Fibroblast of mammary gland (primary cell): ENCODE data around the gene CENPH.

Experiments
- DNase-seq: peaks from one replicate; pipeline ENCODE4 v3.0.0-alpha.2; 2010; ENCODE audit warnings: low read depth
- H3K4me3 ChIP-seq: 2 replicates; pipeline ENCODE4 v1.5.1; 2011; ENCODE audit warnings: low read depth, mild to moderate bottlenecking, low read length, moderate library complexity; ENCODE audit not compliant: control insufficient read depth
- TF ChIP-seq, protein P1 (sequence below): conservative IDR thresholded peaks from 2 replicates; pipeline ENCODE4 v1.5.1; 2011; ENCODE audit warnings: low read depth, low read length, inconsistent platforms; ENCODE audit not compliant: control insufficient read depth, insufficient read depth

Gene CENPH

DNA sequence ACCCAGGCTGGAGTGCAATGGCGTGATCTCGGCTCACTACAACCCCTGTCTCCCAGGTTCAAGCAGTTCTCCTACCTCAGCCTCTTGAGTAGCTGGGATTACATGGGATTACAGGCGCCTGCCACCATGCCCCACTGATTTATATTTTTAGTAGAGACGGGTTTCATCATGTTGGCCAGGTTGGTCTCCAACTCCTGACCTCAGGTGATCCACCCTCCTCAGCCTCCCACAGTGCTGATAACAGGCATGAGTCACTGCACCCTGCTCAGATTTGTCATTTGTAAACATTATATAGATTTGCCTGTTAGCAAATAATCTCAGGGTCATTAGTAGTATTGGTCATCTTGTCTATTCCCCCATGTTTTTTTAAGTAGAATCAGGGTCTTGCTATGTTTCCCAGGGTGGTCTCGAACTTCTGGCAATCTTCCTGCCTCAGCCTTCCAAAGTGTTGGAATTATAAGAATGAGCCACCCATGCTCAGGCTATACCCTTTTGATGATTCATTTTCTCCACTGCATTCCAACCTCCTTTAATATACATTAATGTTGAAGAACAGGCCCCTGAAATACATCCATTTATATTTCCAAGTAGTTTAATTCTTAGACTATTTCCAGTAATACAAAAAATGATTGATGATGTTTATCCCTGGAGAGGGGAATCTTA lies 17.3 kb downstream of the CENPH start:
- no peak for DNase-seq
- TF ChIP-seq, protein P1, sequence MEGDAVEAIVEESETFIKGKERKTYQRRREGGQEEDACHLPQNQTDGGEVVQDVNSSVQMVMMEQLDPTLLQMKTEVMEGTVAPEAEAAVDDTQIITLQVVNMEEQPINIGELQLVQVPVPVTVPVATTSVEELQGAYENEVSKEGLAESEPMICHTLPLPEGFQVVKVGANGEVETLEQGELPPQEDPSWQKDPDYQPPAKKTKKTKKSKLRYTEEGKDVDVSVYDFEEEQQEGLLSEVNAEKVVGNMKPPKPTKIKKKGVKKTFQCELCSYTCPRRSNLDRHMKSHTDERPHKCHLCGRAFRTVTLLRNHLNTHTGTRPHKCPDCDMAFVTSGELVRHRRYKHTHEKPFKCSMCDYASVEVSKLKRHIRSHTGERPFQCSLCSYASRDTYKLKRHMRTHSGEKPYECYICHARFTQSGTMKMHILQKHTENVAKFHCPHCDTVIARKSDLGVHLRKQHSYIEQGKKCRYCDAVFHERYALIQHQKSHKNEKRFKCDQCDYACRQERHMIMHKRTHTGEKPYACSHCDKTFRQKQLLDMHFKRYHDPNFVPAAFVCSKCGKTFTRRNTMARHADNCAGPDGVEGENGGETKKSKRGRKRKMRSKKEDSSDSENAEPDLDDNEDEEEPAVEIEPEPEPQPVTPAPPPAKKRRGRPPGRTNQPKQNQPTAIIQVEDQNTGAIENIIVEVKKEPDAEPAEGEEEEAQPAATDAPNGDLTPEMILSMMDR: no peak
- no peak overlapping the region for H3K4me3 ChIP-seq

GRCh38 chr5:69209602-69210001 lies 20.2 kb downstream of the CENPH start:
- TF ChIP-seq, protein P1: no peak
- DNase-seq: no peak
- H3K4me3 ChIP-seq: no peak overlapping the region

DNA sequence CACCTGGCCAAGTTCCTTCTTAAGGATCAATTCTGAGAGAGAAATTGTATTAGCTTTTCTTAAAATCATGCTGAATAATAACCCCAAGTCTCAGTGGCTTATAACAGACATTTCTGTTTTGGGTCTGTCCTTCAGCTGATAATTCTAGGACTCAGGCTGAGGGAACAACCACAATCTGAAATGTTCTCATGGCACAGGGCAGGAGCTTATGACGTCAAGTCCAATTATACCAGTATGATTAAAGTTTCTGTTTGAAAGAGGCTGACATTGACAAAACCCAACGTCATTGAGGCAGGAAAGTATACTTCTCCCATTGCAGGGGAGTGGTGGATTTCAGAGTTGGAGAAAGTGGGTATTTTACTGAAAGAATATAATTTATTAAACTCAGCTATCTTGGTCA lies 21.8 kb downstream of the CENPH start:
- TF ChIP-seq, protein P1: no peak
- no peak overlapping the region for H3K4me3 ChIP-seq
- no peak for DNase-seq

- no peak overlapping the region for H3K4me3 ChIP-seq
- TF ChIP-seq, protein P1: no peak
- DNase-seq: no peak
These were observed 22.6 kb downstream of the CENPH start for GRCh38 chr5:69212022-69212421.

DNA sequence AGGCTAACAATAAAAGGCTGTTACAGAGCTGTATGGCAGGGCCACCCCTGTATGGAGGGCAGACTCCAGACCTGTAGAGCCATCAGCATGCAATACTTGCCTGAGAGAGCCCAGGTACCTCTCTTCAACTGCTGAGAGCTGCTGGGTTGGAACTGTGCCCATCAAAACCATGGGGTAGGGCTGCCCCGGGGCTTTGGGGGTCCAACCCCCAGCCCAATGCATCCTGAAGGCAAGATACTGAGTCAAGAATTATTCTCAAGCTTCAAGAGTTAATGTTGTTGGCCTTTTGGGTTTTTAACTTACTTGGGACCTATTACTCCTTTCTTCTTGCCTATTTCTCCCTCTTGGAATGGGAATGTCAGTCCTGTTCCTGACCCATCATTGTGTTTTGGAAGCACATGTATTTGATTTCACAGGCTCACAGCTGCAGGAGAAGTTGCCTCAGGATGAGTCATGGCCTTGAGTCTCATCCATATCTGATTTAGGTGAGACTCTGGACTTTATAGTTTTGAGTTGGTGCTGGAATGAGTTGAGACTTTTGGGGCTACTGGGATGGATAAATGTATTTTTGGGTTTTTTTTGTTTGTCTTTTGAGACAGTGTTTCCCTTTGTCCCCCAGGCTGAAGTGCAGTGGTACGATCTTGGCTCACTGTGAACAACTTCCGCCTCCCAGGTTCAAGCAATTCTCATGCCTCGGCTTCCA lies 24.3 kb downstream of the CENPH start:
- TF ChIP-seq, protein P1: no peak
- no peak overlapping the region for H3K4me3 ChIP-seq
- peak; percentile 83 for DNase-seq

- H3K4me3 ChIP-seq: peak overlapping the region; percentile 98
- DNase-seq: no peak
- TF ChIP-seq, protein P1: no peak
These were observed 27.7 kb downstream of the CENPH start for GRCh38 chr5:69217151-69217511.
